ENCODE measurements around the gene RBFOX2. TPM values are rescaled to one million over a fixed set of nuclear protein-coding genes. Genes with fewer than 3 reads are reported as not detected.
A peak's percentile ranks its signal among the peaks of the same experiment; 100 is the strongest.

Gene RBFOX2
- total and polyA plus RNA-seq, 2 experiments from 2014 or later, result 88.8 to 131 TPM

DNA sequence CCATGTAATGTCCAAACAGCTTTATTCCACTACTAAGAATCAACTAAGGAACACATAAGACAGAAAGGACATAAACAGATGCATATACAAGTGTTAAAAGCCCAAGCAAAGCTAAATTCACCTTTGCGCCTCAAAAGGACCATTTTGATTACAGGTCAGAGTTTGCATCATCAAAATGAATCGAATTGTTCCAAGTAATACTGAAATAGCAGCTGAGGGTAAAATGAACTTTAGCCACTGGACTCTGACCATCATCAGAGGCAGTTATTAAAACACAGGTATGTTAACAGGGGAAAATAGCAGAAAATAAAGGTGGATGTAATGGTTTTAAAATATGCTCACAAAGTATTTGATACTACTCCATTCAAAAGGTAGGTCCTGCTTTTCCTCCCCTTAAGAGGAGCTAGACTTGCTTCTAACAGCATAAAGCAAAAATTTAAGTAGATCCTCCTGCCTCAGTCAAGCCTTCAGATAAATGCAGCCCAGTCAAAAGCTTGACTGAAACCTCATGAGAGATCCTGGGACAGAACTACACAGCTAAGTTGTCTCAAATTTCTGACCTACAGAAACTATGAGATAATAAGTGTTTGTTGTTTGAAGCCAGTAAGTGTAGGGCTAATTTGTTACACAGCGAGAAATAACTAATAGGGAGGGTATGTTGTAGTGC lies 35.4 kb downstream of the RBFOX2 start:
- Histone ChIP-seq H3K4me1 (ENCODE audit: insufficient read depth) (peaks cover 24% of the 10 kb centered on the region), H3K27me3 (ENCODE audit: insufficient read depth) (no peaks in the 10 kb centered on the region), H4K20me1 (replicated peaks; ENCODE audit: insufficient read depth) (peaks cover 25% of the 10 kb centered on the region), H3K4me3 (no peak overlapping the region), H3K4me2 (peak overlapping the region; percentile 41; the same call in 1 of the 2 replicates), H3K27ac (ENCODE audit: low read depth) (no peak overlapping the region), H3F3A (replicated peaks; ENCODE audit: low read depth) (no peaks in the 10 kb centered on the region), H3K79me2 (replicated peaks; ENCODE audit: insufficient read depth) (peaks cover 91% of the 10 kb centered on the region), H3K9me2 (ENCODE audit: insufficient read depth) (no peaks in the 10 kb centered on the region), H3K36me3 (ENCODE audit: insufficient read depth) (no peaks in the 10 kb centered on the region), H2AFZ (no peak overlapping the region)
- ATAC-seq, result no peak
- TF ChIP-seq JUNB (IDR thresholded peaks at IDR 0.05; ENCODE audit: unreplicated experiment), result no peak
- DNase-seq (ENCODE audit: low spot score), result no peak
- peaks cover 3% of the 10 kb centered on the region; the same call in 2 of the 3 replicates for H3K9me3 Mint-ChIP-seq
- no peak overlapping the region for H3K4me3 Mint-ChIP-seq
- no peak overlapping the region for H3K27ac Mint-ChIP-seq
- H3K27me3 Mint-ChIP-seq (ENCODE audit: insufficient read depth, low read depth, poor library complexity), result peaks cover 3% of the 10 kb centered on the region
- peaks cover 10% of the 10 kb centered on the region for H3K36me3 Mint-ChIP-seq (ENCODE audit: low read depth)
- peaks cover 28% of the 10 kb centered on the region for H3K4me1 Mint-ChIP-seq

DNA sequence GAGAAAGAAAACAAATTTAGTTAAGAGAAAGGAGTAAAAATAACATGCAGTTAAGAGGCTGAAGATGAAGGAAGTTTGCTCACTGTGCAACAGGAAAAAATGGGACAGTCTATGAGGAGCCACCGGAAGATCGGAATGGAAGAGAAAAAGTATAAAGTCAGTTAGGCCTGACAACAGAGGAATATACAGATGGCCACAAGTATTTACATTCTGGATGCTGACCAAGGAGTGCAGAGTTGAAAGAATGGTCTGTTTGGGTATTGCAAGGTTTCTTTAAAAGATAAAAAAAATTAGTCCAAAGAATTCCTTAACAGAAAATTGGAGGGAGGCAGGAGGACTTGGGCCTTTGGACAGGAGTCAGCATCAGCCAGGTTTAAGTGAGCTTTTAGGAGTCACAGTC lies 37.5 kb downstream of the RBFOX2 start:
- Mint-ChIP-seq H3K9me3 (peaks cover 3% of the 10 kb centered on the region; the same call in 2 of the 3 replicates), H3K27ac (no peak overlapping the region), H3K4me1 (peaks cover 29% of the 10 kb centered on the region), H3K27me3 (ENCODE audit: insufficient read depth, low read depth, poor library complexity) (peaks cover 3% of the 10 kb centered on the region), H3K4me3 (no peak overlapping the region), H3K36me3 (ENCODE audit: low read depth) (peaks cover 10% of the 10 kb centered on the region)
- Histone ChIP-seq H3K27me3 (ENCODE audit: insufficient read depth) (no peaks in the 10 kb centered on the region), H3K4me3 (no peak overlapping the region), H3K4me1 (ENCODE audit: insufficient read depth) (peaks cover 43% of the 10 kb centered on the region), H3F3A (replicated peaks; ENCODE audit: low read depth) (no peaks in the 10 kb centered on the region), H3K36me3 (ENCODE audit: insufficient read depth) (no peaks in the 10 kb centered on the region), H3K79me2 (replicated peaks; ENCODE audit: insufficient read depth) (peaks cover 93% of the 10 kb centered on the region), H2AFZ (no peak overlapping the region), H3K27ac (ENCODE audit: low read depth) (no peak overlapping the region), H4K20me1 (replicated peaks; ENCODE audit: insufficient read depth) (peaks cover 25% of the 10 kb centered on the region), H3K4me2 (no peak overlapping the region), H3K9me2 (ENCODE audit: insufficient read depth) (no peaks in the 10 kb centered on the region)
- TF ChIP-seq JUNB (IDR thresholded peaks at IDR 0.05; ENCODE audit: unreplicated experiment), result no peak
- no peak for TF ChIP-seq POLR2AphosphoS5 (IDR thresholded peaks at IDR 0.05; ENCODE audit: low read depth)
- no peak for TF ChIP-seq NANOG (IDR thresholded peaks at IDR 0.05; ENCODE audit: borderline replicate concordance)
- TF ChIP-seq, protein P1, sequence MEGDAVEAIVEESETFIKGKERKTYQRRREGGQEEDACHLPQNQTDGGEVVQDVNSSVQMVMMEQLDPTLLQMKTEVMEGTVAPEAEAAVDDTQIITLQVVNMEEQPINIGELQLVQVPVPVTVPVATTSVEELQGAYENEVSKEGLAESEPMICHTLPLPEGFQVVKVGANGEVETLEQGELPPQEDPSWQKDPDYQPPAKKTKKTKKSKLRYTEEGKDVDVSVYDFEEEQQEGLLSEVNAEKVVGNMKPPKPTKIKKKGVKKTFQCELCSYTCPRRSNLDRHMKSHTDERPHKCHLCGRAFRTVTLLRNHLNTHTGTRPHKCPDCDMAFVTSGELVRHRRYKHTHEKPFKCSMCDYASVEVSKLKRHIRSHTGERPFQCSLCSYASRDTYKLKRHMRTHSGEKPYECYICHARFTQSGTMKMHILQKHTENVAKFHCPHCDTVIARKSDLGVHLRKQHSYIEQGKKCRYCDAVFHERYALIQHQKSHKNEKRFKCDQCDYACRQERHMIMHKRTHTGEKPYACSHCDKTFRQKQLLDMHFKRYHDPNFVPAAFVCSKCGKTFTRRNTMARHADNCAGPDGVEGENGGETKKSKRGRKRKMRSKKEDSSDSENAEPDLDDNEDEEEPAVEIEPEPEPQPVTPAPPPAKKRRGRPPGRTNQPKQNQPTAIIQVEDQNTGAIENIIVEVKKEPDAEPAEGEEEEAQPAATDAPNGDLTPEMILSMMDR (conservative IDR thresholded peaks at IDR 0.05; ENCODE audit: low read depth in 2 of 2), result no peak
- no peak for TF ChIP-seq EZH2 (IDR thresholded peaks at IDR 0.05; ENCODE audit: low read depth, unreplicated experiment)
- no peak for TF ChIP-seq STAT1 (IDR thresholded peaks at IDR 0.05; ENCODE audit: unreplicated experiment)
- no peak for TF ChIP-seq EZH2phosphoT487 (IDR thresholded peaks at IDR 0.05; ENCODE audit: unreplicated experiment)
- TF ChIP-seq, protein P2, sequence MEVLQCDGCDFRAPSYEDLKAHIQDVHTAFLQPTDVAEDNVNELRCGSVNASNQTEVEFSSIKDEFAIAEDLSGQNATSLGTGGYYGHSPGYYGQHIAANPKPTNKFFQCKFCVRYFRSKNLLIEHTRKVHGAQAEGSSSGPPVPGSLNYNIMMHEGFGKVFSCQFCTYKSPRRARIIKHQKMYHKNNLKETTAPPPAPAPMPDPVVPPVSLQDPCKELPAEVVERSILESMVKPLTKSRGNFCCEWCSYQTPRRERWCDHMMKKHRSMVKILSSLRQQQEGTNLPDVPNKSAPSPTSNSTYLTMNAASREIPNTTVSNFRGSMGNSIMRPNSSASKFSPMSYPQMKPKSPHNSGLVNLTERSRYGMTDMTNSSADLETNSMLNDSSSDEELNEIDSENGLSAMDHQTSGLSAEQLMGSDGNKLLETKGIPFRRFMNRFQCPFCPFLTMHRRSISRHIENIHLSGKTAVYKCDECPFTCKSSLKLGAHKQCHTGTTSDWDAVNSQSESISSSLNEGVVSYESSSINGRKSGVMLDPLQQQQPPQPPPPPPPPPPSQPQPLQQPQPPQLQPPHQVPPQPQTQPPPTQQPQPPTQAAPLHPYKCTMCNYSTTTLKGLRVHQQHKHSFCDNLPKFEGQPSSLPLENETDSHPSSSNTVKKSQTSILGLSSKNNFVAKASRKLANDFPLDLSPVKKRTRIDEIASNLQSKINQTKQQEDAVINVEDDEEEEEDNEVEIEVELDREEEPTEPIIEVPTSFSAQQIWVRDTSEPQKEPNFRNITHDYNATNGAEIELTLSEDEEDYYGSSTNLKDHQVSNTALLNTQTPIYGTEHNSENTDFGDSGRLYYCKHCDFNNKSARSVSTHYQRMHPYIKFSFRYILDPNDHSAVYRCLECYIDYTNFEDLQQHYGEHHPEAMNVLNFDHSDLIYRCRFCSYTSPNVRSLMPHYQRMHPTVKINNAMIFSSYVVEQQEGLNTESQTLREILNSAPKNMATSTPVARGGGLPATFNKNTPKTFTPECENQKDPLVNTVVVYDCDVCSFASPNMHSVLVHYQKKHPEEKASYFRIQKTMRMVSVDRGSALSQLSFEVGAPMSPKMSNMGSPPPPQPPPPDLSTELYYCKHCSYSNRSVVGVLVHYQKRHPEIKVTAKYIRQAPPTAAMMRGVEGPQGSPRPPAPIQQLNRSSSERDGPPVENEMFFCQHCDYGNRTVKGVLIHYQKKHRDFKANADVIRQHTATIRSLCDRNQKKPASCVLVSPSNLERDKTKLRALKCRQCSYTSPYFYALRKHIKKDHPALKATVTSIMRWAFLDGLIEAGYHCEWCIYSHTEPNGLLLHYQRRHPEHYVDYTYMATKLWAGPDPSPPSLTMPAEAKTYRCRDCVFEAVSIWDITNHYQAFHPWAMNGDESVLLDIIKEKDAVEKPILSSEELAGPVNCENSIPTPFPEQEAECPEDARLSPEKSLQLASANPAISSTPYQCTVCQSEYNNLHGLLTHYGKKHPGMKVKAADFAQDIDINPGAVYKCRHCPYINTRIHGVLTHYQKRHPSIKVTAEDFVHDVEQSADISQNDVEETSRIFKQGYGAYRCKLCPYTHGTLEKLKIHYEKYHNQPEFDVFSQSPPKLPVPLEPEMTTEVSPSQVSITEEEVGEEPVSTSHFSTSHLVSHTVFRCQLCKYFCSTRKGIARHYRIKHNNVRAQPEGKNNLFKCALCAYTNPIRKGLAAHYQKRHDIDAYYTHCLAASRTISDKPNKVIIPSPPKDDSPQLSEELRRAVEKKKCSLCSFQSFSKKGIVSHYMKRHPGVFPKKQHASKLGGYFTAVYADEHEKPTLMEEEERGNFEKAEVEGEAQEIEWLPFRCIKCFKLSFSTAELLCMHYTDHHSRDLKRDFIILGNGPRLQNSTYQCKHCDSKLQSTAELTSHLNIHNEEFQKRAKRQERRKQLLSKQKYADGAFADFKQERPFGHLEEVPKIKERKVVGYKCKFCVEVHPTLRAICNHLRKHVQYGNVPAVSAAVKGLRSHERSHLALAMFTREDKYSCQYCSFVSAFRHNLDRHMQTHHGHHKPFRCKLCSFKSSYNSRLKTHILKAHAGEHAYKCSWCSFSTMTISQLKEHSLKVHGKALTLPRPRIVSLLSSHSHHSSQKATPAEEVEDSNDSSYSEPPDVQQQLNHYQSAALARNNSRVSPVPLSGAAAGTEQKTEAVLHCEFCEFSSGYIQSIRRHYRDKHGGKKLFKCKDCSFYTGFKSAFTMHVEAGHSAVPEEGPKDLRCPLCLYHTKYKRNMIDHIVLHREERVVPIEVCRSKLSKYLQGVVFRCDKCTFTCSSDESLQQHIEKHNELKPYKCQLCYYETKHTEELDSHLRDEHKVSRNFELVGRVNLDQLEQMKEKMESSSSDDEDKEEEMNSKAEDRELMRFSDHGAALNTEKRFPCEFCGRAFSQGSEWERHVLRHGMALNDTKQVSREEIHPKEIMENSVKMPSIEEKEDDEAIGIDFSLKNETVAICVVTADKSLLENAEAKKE (CRISPR knock-in tag; IDR thresholded peaks at IDR 0.05), result no peak
- TF ChIP-seq, protein P3, sequence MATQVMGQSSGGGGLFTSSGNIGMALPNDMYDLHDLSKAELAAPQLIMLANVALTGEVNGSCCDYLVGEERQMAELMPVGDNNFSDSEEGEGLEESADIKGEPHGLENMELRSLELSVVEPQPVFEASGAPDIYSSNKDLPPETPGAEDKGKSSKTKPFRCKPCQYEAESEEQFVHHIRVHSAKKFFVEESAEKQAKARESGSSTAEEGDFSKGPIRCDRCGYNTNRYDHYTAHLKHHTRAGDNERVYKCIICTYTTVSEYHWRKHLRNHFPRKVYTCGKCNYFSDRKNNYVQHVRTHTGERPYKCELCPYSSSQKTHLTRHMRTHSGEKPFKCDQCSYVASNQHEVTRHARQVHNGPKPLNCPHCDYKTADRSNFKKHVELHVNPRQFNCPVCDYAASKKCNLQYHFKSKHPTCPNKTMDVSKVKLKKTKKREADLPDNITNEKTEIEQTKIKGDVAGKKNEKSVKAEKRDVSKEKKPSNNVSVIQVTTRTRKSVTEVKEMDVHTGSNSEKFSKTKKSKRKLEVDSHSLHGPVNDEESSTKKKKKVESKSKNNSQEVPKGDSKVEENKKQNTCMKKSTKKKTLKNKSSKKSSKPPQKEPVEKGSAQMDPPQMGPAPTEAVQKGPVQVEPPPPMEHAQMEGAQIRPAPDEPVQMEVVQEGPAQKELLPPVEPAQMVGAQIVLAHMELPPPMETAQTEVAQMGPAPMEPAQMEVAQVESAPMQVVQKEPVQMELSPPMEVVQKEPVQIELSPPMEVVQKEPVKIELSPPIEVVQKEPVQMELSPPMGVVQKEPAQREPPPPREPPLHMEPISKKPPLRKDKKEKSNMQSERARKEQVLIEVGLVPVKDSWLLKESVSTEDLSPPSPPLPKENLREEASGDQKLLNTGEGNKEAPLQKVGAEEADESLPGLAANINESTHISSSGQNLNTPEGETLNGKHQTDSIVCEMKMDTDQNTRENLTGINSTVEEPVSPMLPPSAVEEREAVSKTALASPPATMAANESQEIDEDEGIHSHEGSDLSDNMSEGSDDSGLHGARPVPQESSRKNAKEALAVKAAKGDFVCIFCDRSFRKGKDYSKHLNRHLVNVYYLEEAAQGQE (IDR thresholded peaks at IDR 0.05; ENCODE audit: unreplicated experiment), result no peak
- ATAC-seq (no peak), DNase-seq (ENCODE audit: low spot score) (no peak)

Measured in GM23338 (cell line).